Astrocyte (in vitro differentiated cells and primary cell): ENCODE data around the gene SNPH.

ENCODE experiments used
- CTCF ChIP-seq: IDR thresholded peaks from 2 replicates; pipeline ENCODE4 v1.5.1; 2011; ENCODE audit warnings: low read depth, mild to moderate bottlenecking, inconsistent platforms, low read length, moderate library complexity; ENCODE audit not compliant: insufficient read depth
- EZH2 ChIP-seq: IDR thresholded peaks from 2 replicates; pipeline ENCODE4 v1.6.1; 2012; ENCODE audit warnings: mild to moderate bottlenecking, low read length, inconsistent platforms; ENCODE audit not compliant: insufficient read depth

- no peak for TF ChIP-seq CTCF
- no peak for TF ChIP-seq EZH2
Measured at GRCh38 chr20:1247689-1248088, 18.4 kb upstream of the SNPH start.
